Measurements from ENCODE around the gene DHRS7B.
A peak's percentile ranks its signal among the peaks of the same experiment; 100 is the strongest.
"Not testable (repeated sequence)": the region's sequence is repeated elsewhere in the genome, so short reads cannot be mapped to it uniquely, and the experiment has no call there.

The DHRS7B gene

GRCh38 chr17:21126645-21127508 lies at the start of gene DHRS7B:
Gene DHRS7B, plus strand, starts transcription at chr17:21126964. Its CDS starts 8 bp downstream, at chr17:21126972.
- peak; percentile 99 for DNase-seq

GRCh38 chr17:21077281-21077680 lies 49.5 kb upstream of the DHRS7B start:
- DNase-seq: no peak

DNA sequence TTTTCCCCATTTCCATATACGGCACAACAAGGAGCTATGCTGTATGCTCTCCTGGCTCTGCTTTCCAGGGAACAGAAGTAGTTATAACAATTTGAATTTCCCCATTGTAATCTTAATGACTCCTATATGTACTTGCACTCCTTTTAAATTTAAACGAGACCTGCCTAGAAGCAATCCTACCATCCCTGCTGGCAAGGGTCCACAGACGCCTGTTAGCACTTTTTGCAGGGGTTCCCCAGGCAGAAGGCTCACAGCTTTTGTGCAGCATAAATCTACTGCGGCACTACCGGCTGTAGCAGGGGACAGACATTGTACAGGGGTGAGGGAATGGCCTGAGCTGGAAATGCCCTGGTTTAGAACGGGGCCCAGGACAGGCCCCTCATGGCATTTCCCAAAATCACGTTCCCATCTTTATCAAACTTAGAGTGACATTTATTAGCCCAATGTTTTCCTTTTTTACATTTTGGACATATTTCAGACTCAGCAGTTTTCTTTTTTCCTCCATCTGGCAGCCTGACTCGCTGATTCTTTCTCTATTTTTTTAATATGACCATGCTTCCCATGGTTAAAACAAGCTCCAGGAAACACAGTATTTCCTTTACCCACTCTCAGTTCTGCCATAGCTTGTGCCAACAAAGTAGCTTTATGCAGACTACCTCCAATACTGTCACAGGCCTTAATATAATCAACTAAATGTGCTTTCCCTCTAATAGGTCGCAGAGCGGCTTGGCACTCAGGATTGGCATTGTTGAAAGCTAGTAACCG lies 48.6 kb upstream of the DHRS7B start:
- DNase-seq: no peak

DNA sequence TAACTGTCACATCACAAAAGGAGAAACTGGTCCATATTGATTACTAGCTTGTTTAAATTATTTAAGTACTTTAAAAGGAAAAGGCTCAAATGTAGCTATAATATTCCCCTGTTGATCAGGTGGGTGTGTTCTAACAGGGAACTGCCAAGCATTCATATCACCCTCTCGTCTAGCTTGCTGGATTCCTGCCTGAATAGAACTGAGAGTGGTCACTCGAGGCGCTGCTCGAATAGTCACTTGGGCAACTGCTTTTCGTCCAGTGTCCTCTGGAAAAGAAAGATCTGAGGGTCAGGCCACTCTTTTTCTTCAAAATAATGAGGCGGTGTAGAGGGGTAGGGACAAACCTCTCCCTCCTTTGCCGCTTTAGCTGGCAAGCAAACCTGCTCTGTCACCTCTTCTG lies 47.6 kb upstream of the DHRS7B start:
- no peak for DNase-seq

- no peak for DNase-seq
Observed at GRCh38 chr17:21082001-21082436, 44.7 kb upstream of the DHRS7B start.

DNA sequence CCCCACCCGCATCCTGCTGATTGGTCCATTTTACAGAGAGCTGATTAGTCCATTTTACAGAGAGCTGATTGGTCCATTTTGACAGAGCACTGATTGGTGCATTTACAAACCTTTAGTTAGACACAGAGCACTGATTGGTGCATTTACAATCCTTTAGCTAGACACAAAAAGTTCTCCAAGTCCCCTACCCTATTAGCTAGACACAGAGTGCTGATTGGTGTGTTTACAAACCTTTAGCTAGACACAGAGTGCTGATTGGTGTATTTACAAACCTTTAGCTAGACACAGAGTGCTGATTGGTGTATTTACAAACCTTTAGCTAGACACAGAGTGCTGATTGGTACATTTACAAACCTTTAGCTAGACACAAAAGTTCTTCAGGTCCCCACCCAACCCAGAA lies 41.5 kb upstream of the DHRS7B start:
- DNase-seq: not testable (repeated sequence)

GRCh38 chr17:21085707-21086106 lies 41.1 kb upstream of the DHRS7B start:
- no peak for DNase-seq

- no peak for DNase-seq
Observed at GRCh38 chr17:21089145-21089544, 37.6 kb upstream of the DHRS7B start.

DNA sequence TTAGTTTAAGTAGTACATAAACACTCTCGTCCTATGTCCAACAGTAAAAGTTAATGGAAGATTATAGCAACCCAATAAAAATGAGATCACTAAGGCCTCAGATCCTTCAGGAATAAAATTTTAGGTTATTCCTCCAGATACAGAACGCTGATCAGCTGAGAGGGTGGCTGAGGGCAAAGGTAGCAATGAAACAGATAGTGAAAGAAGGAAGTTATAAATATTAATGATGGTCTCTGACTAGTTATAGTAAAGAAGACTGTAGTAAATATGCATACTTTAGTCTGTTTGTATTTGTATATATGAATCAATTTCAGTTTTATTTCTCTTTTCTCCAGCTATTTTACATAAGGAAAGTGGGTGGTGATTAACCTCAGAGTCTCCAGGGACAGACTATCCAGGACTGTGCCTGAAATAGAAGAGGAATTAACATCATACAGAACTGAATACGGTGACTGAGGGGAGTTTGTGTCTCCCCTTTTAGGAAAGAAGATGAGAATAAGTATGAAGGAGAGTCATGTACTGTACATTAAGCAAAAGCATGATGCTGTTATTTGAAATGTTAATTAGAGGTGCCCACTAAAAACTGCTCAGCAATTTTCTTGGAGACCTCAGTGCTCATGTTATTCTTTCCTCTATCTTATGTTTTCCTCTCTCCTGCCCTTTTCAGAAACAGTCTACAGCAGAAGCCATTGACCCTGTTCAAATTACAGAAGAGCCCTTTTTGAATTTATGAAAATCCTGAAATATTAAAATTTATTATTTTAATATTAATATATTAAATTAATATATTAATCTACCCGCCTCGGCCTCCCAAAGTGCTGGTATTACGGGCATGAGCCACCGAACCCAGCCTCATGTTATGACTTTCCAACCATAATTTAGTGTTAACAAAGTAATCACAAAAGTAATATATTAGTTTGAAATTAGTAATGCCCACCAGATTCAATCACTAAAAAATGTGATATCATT lies 36.5 kb upstream of the DHRS7B start:
- DNase-seq: no peak

DNA sequence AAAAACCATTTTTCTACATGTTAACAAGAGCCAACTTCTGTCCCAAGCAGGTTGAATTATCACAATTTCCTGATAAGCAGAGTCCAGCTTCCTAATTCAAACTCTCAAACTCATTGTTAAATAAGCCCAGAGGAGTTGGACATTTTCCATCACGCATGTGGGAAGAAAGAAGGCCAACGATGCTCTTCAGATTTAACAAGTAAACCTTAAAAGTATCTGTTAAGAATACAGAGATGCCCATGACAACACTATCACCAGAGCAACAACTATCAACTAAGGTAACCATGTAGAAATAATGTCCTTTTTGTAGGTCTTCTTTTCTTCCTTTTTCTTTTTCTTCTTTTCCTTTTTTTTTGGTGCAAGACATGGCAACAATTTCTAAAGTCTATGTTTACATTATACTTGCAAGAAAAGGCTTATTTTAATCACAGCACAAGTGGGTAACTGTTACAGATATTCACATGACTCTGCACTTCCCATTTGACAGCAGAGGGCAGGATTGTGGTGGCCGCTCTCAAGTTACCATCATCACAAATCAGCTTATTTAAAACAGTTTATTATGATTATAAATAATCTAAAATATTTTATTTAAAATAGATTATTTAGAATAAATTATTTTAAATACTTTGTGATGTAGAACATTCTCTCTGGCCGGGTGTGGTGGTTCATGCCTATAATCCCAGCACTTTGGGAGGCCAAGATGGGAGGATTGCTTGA lies 35.7 kb upstream of the DHRS7B start:
- no peak for DNase-seq

GRCh38 chr17:21094298-21094704 lies 32.5 kb upstream of the DHRS7B start:
- DNase-seq: no peak

- no peak for DNase-seq
Observed at GRCh38 chr17:21095735-21096134, 31.0 kb upstream of the DHRS7B start.

DNA sequence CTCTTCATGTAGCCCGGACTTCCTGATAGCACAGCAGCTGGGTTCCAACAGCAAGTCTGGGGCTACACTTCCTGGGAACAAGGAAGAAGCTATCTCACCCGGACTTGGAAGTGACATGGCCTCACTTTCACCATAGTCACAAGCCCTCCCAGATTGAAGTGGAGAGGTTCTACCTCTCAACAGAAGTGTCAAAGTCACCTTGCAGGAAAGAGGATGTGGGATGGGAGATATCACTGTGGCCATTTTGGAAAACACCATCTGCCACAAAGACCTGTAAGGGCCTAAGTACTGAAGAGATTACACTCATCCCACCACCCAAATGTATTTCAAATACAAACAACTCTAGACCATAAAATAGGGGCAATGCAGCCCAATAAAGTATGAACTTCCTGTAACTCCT lies 29.9 kb upstream of the DHRS7B start:
- no peak for DNase-seq

GRCh38 chr17:21098934-21099689 lies 27.7 kb upstream of the DHRS7B start:
- DNase-seq: peak; percentile 93

- DNase-seq: no peak
Observed at GRCh38 chr17:21100636-21101035, 26.1 kb upstream of the DHRS7B start.

DNA sequence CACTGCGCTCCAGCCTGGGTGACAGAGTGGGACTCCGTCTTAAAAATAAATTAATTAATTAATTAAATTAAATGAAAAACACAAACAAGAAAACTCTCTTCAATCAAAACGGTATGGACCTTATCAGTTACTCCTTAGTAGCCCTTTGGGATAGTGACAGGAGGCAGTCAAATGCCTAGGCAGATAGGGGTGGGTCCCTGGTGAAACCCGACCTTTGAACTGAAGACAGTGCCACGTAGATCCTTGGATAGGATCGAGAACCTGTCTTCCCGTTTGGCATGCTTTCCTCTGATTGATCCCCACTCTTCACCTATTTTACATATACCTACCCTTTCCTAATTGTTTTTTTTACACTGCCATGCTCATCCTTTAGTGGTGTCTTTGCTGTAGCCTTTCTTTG lies 22.2 kb upstream of the DHRS7B start:
- DNase-seq: no peak

DNA sequence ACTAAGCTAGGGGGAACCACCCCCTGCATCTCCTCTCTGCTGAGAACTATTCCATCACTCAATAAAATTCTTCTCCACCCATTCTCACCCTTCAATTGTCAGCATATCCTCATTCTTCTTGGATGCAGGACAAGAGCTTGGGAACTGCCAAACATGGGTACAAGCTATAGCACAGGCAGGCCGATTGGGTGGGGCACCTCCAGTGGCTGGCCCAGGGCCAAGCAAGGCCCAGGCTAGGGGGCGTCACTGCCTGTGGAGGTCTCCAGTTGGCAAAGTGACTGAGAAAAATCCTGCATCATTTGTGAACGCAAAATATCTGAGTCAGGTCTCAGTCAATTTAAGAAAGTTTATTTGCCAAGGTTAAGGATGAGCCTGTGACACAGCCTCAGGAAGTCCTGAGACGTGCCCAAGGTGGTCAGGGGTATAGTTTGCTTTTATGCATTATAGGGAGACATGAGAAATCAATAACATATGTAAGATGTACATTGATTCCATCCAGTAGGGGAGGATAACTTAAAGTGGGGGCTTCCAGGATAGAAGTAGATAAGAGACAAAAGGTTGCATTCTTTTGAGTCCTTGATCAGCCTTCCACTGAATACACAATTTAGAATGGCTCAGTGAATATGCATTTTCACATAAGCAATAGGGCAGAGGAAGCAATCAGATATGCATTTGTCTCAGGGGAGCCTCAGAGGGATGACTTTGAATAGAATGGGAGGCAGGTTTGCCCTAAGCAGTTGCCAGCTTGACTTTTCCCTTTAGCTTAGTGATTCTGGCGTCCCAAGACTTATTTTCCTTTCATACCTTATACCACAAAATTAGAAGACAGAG lies 21.5 kb upstream of the DHRS7B start:
- DNase-seq: no peak

DNA sequence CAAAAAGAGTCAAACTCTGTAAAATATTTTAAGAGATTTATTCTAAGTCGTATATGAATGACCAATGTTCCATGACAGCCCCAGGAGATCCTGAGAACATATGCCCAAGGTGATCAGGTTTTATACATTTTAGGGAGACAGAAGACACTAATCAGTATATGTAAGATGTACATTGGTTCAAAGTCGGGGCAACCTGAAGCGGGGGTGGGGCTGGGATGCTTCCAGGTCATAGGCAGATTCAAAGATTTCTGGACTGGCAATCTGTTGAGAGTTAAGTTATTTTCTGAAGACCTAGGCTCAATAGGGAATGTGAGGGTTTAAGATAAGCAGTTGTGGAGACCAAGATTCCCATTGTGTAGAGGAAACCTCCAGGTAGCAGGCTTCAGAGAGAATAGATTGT lies 20.4 kb upstream of the DHRS7B start:
- DNase-seq: no peak

GRCh38 chr17:21107067-21107650 lies 19.6 kb upstream of the DHRS7B start:
- not testable (repeated sequence) for DNase-seq

- DNase-seq: no peak
Observed at GRCh38 chr17:21108651-21109050, 18.1 kb upstream of the DHRS7B start.

Data from activated CD4-positive, alpha-beta T cell treated with anti-CD3 and anti-CD28 coated beads, Interleukin-2, Interleukin-6, amounts not matched to agents 100 ng/mL and 50 ng/mL, durations not matched to agents 16 hours and 8 hours (primary cell).